ENCODE data around the gene GRM4.

DNA sequence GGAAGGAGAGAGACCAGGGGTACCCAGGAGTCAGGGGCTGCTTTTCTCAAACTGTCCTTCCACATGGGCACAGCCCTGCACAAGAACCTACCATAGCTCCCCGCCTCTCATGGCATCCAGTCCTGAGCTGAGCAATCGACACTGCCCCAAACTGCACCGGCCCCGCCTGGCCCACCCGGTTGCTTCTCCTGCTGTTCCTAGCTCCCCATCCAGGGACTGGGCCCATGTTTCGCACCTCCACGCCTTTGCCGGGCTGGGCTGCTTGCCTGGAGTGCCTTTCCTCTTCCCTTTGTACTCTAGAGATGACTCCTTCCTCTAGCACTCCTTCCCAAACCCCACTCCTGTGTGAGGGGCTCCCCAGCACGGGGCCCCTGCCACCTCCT is 123.0 kb downstream of the GRM4 start:
- TF ChIP-seq EP300 (IDR thresholded peaks at IDR 0.05; ENCODE audit: borderline replicate concordance in 1 of 2, control insufficient read depth in 1 of 2, low read depth in 2 of 2, low read length in 2 of 2) (no peak), HDAC2 (IDR thresholded peaks at IDR 0.05) (no peak), CBX5 (IDR thresholded peaks at IDR 0.05; ENCODE audit: low read depth) (no peak), HCFC1 (IDR thresholded peaks at IDR 0.05; ENCODE audit: low read length) (no peak)

Data from GM12878 (cell line).